ENCODE results near the gene MYO7B. TPM values are rescaled to one million over a fixed set of nuclear protein-coding genes. Genes with fewer than 3 reads are reported as not detected.

The MYO7B gene
- total and polyA plus RNA-seq, 4 donors: 0.51 to 4.7 (median 1.9) TPM

- DNase-seq (no peak), ATAC-seq (ENCODE audit: insufficient read depth, low FRiP score) (no peak)
- Histone ChIP-seq H3K4me1 (ENCODE audit: control insufficient read depth in 5 of 5, insufficient read depth in 5 of 5, low read length in 5 of 5) (peaks cover 0 to 57% (median 12%) of the 10 kb centered on the region in 5 donors), H3K36me3 (ENCODE audit: control insufficient read depth in 4 of 4, insufficient read depth in 4 of 4, low read length in 4 of 4) (peaks cover 0 to 12% (median 0%) of the 10 kb centered on the region in 4 donors), H3K4me3 (no peak overlapping the region), H3K27me3 (ENCODE audit: control insufficient read depth in 3 of 3, insufficient read depth in 3 of 3, low read length in 2 of 3) (no peaks in the 10 kb centered on the region), H3K9me3 (ENCODE audit: control insufficient read depth in 4 of 4, insufficient read depth in 3 of 4, low read length in 3 of 4) (no peaks in the 10 kb centered on the region), H3K27ac (ENCODE audit: low read depth in 1 of 2, low read length in 1 of 2) (peak overlapping the region; percentile 61 to 92), H3K9ac (ENCODE audit: insufficient read depth in 1 of 2, low read length in 2 of 2) (no peak overlapping the region)
- 55 to 56% methylated on average over 23 of the region's 23 CpGs for WGBS, 2 donors
- TF ChIP-seq CTCF (IDR thresholded peaks at IDR 0.05; ENCODE audit: control extremely low read depth, extremely low read depth): no peak
These were observed 103.1 kb downstream of the MYO7B start for GRCh38 chr2:127638361-127639110.

GRCh38 chr2:127639111-127639474, 103.6 kb downstream of the MYO7B start:
- H3K36me3 ChIP-seq (ENCODE audit: control insufficient read depth in 4 of 4, insufficient read depth in 4 of 4, low read length in 4 of 4): peaks cover 0 to 12% (median 0%) of the 10 kb centered on the region in 4 donors

GRCh38 chr2:127640082-127641072, 104.9 kb downstream of the MYO7B start:
- H3K9ac ChIP-seq (ENCODE audit: insufficient read depth in 1 of 2, low read length in 2 of 2): no peak overlapping the region
- WGBS, 2 donors: 80 to 88% methylated on average over 25 of the region's 25 CpGs
- H3K27ac ChIP-seq (ENCODE audit: low read depth in 1 of 2, low read length in 1 of 2): peak overlapping the region in 1 of 2 donors; percentile 92

More at GRCh38 chr2:127639111-127639474, 103.6 kb downstream of the MYO7B start:
- Histone ChIP-seq H3K4me3 (no peak overlapping the region), H3K27ac (ENCODE audit: low read depth in 1 of 2, low read length in 1 of 2) (peak overlapping the region in 1 of 2 donors; percentile 92), H3K9me3 (ENCODE audit: control insufficient read depth in 4 of 4, insufficient read depth in 3 of 4, low read length in 3 of 4) (no peaks in the 10 kb centered on the region), H3K4me1 (ENCODE audit: control insufficient read depth in 5 of 5, insufficient read depth in 5 of 5, low read length in 5 of 5) (peaks cover 0 to 56% (median 11%) of the 10 kb centered on the region in 5 donors), H3K9ac (ENCODE audit: insufficient read depth in 1 of 2, low read length in 2 of 2) (no peak overlapping the region), H3K27me3 (ENCODE audit: control insufficient read depth in 3 of 3, insufficient read depth in 3 of 3, low read length in 2 of 3) (no peaks in the 10 kb centered on the region)
- WGBS, 2 donors: 90 to 91% methylated on average over 13 of the region's 13 CpGs
- no peak for TF ChIP-seq CTCF (IDR thresholded peaks at IDR 0.05; ENCODE audit: control extremely low read depth, extremely low read depth)
- DNase-seq: no peak
- no peak for ATAC-seq (ENCODE audit: insufficient read depth, low FRiP score)

More at GRCh38 chr2:127640082-127641072, 104.9 kb downstream of the MYO7B start:
- Histone ChIP-seq H3K4me1 (ENCODE audit: control insufficient read depth in 5 of 5, insufficient read depth in 5 of 5, low read length in 5 of 5) (peaks cover 0 to 48% (median 8%) of the 10 kb centered on the region in 5 donors), H3K36me3 (ENCODE audit: control insufficient read depth in 4 of 4, insufficient read depth in 4 of 4, low read length in 4 of 4) (peaks cover 0 to 12% (median 0%) of the 10 kb centered on the region in 4 donors), H3K4me3 (no peak overlapping the region), H3K9me3 (ENCODE audit: control insufficient read depth in 4 of 4, insufficient read depth in 3 of 4, low read length in 3 of 4) (no peaks in the 10 kb centered on the region), H3K27me3 (ENCODE audit: control insufficient read depth in 3 of 3, insufficient read depth in 3 of 3, low read length in 2 of 3) (no peaks in the 10 kb centered on the region)
- DNase-seq: no peak
- ATAC-seq (ENCODE audit: insufficient read depth, low FRiP score): no peak
- no peak for TF ChIP-seq CTCF (IDR thresholded peaks at IDR 0.05; ENCODE audit: control extremely low read depth, extremely low read depth)
